ENCODE data around the gene AGER. TPM values are rescaled to one million over a fixed set of nuclear protein-coding genes. Genes with fewer than 3 reads are reported as not detected.
"Not testable (repeated sequence)": the region's sequence is repeated elsewhere in the genome, so short reads cannot be mapped to it uniquely, and the experiment has no call there.

AGER gene
- polyA plus RNA-seq, 1 experiment, result 2.4 TPM

GRCh38 chr6:32189742-32190053, 5.6 kb upstream of the AGER start:
- H3K27ac ChIP-seq (ENCODE audit: low read depth, low read length), result no peak overlapping the region
- H3K4me3 ChIP-seq (ENCODE audit: low read depth, low read length), result peak overlapping the region; percentile 82
- POLR2A ChIA-PET, result interaction anchor here (1.0 to 1.6 kb wide), 3 partner anchors 10 to 60 kb away, joined by 4 to 11 read pairs (median 4); partner anchors contain the start of gene FKBPL
- peaks cover 4% of the 10 kb centered on the region; the same call in 1 of the 2 replicates for H3K9me3 ChIP-seq (ENCODE audit: control insufficient read depth, insufficient read depth, low read length)
- no peak for DNase-seq (ENCODE audit: low read depth, low spot score)
- H3K27me3 ChIP-seq (ENCODE audit: control insufficient read depth, insufficient read depth, low read length), result no peaks in the 10 kb centered on the region
- CTCF ChIA-PET, result no interaction called here
- TF ChIP-seq CTCF (IDR thresholded peaks at IDR 0.05; ENCODE audit: low read depth, low read length), result no peak

GRCh38 chr6:32189069-32189741, 5.2 kb upstream of the AGER start:
- TF ChIP-seq CTCF (IDR thresholded peaks at IDR 0.05; ENCODE audit: low read depth, low read length), result no peak
- H3K27me3 ChIP-seq (ENCODE audit: control insufficient read depth, insufficient read depth, low read length), result no peaks in the 10 kb centered on the region
- CTCF ChIA-PET, result interaction anchor here (0.9 kb wide), 1 partner anchor 71 kb away, joined by 4 read pairs; no protein-coding TSS in a partner anchor
- H3K4me3 ChIP-seq (ENCODE audit: low read depth, low read length), result peak overlapping the region; percentile 82
- H3K27ac ChIP-seq (ENCODE audit: low read depth, low read length), result peak overlapping the region; percentile 47
- DNase-seq (ENCODE audit: low read depth, low spot score), result no peak
- peaks cover 4% of the 10 kb centered on the region; the same call in 1 of the 2 replicates for H3K9me3 ChIP-seq (ENCODE audit: control insufficient read depth, insufficient read depth, low read length)
- POLR2A ChIA-PET, result interaction anchor here (1.6 kb wide), 1 partner anchor 12 kb away, joined by 11 read pairs; no protein-coding TSS in a partner anchor

GRCh38 chr6:32188381-32189068, 4.5 kb upstream of the AGER start:
- ChIA-PET POLR2A (interaction anchor here (0.5 to 1.6 kb wide), 2 partner anchors 11 to 354 kb away, joined by 3 to 11 read pairs; no protein-coding TSS in a partner anchor), CTCF (interaction anchor here (0.6 to 0.9 kb wide), 2 partner anchors 44 to 70 kb away, joined by 4 to 5 read pairs; no protein-coding TSS in a partner anchor)
- Histone ChIP-seq H3K27me3 (ENCODE audit: control insufficient read depth, insufficient read depth, low read length) (no peaks in the 10 kb centered on the region), H3K9me3 (ENCODE audit: control insufficient read depth, insufficient read depth, low read length) (peaks cover 4% of the 10 kb centered on the region; the same call in 1 of the 2 replicates), H3K27ac (ENCODE audit: low read depth, low read length) (peak overlapping the region; percentile 61), H3K4me3 (ENCODE audit: low read depth, low read length) (peak overlapping the region; percentile 82)
- no peak; the same call in 1 of the 2 replicates for TF ChIP-seq CTCF (IDR thresholded peaks at IDR 0.05; ENCODE audit: low read depth, low read length)
- no peak for DNase-seq (ENCODE audit: low read depth, low spot score)

- not testable (repeated sequence) for H3K27ac ChIP-seq (ENCODE audit: low read depth, low read length); DNase-seq (ENCODE audit: low read depth, low spot score); H3K27me3 ChIP-seq (ENCODE audit: control insufficient read depth, insufficient read depth, low read length); H3K9me3 ChIP-seq (ENCODE audit: control insufficient read depth, insufficient read depth, low read length)
- ChIA-PET POLR2A (interaction anchor here (0.5 to 0.9 kb wide), 2 partner anchors 11 to 354 kb away, joined by 3 to 4 read pairs; no protein-coding TSS in a partner anchor), CTCF (interaction anchor here (0.6 kb wide), 1 partner anchor 45 kb away, joined by 5 read pairs; no protein-coding TSS in a partner anchor)
- 0 out of 2 replicates have a peak, but pooled peaks have one; percentile 3 for TF ChIP-seq CTCF (IDR thresholded peaks at IDR 0.05; ENCODE audit: low read depth, low read length)
- H3K4me3 ChIP-seq (ENCODE audit: low read depth, low read length), result peak overlapping the region; percentile 82
Measured at GRCh38 chr6:32187725-32188380, 3.8 kb upstream of the AGER start.
